Gastroesophageal sphincter (tissue), 4 donors: ENCODE measurements around the gene DCLK1. TPM values are rescaled to one million over a fixed set of nuclear protein-coding genes. Genes with fewer than 3 reads are reported as not detected.

ENCODE experiments used
- ATAC-seq: fragments of 150-250 bp; one replicate; pipeline ENCODE4 v1.9.1; 2016; ENCODE audit warnings: mild to moderate bottlenecking, moderate library complexity
- H3K27ac ChIP-seq, 4 donors: fragments of 200-600 bp; sonication (generic) in 3 of 4; 1 replicate in 3 of 4; 2 replicates in 1 of 4; pipeline ENCODE4 v1.5.1; 2016 to 2019
- H3K27me3 ChIP-seq: fragments of 200-600 bp; sonication (generic); one replicate; pipeline ENCODE4 v1.5.1; 2019
- H3K36me3 ChIP-seq, 2 donors: fragments of 200-600 bp; sonication (generic); one replicate each; pipeline ENCODE4 v1.5.1; 2019; ENCODE audit warnings: control low read depth in 1 of 2
- H3K4me1 ChIP-seq, 3 donors: fragments of 200-600 bp; sonication (generic); 1 replicate in 2 of 3; 2 replicates in 1 of 3; pipeline ENCODE4 v1.5.1; 2016 to 2019; ENCODE audit warnings: control low read depth in 2 of 3
- H3K4me3 ChIP-seq, 2 donors: fragments of 200-600 bp; sonication (generic); one replicate each; pipeline ENCODE4 v1.5.1; 2019; ENCODE audit warnings: mild to moderate bottlenecking in 1 of 2, moderate library complexity in 1 of 2
- H3K9me3 ChIP-seq, 3 donors: fragments of 200-600 bp; sonication (generic); one replicate each; pipeline ENCODE4 v1.5.1; 2017 to 2019; ENCODE audit warnings: control low read depth in 2 of 3
- EP300 ChIP-seq: sonication (generic); formaldehyde crosslinking; IDR thresholded peaks from one replicate; pipeline ENCODE4 v1.6.1; 2017; ENCODE audit warnings: antibody characterized with exemption, mild to moderate bottlenecking
- POLR2A ChIP-seq, 2 donors: fragments of 450-650 bp; IDR thresholded peaks; one replicate each; pipeline ENCODE4 v1.6.1; 2017; ENCODE audit warnings: antibody characterized with exemption in 2 of 2, mild to moderate bottlenecking in 2 of 2, moderate library complexity in 1 of 2
- POLR2AphosphoS5 ChIP-seq: sonication (generic); formaldehyde crosslinking; IDR thresholded peaks from one replicate; pipeline ENCODE4 v1.6.1; 2017; ENCODE audit warnings: antibody characterized with exemption
- WGBS, 2 donors: methylation state at CpG; one replicate each; pipeline ENCODE4 v1.1.5; 2018; ENCODE audit warnings: low coverage in 1 of 2; 5-methylcytosine and 5-hydroxymethylcytosine counted together
- total RNA-seq, 4 donors: library from RNA; depleted of rRNA; stranded (reverse); fragments of >200 nt; gene quantifications; one replicate each; pipeline ENCODE4 v1.1.0, GENCODE V29; 2016
- TF ChIP-seq, protein P1 (sequence below), 4 experiments: fragments of 200-600 bp in 2 of 4; fragments of 450-650 bp in 2 of 4; sonication (generic) in 1 of 4; IDR thresholded peaks; one replicate each; pipeline ENCODE4 v1.5.1; 2017 to 2019; ENCODE audit warnings: antibody characterized with exemption in 4 of 4, mild to moderate bottlenecking in 2 of 4, moderate library complexity in 2 of 4

The DCLK1 gene
- total RNA-seq, 4 donors from 2014 or later = 26.9 to 68.3 (median 30.3) TPM

DNA sequence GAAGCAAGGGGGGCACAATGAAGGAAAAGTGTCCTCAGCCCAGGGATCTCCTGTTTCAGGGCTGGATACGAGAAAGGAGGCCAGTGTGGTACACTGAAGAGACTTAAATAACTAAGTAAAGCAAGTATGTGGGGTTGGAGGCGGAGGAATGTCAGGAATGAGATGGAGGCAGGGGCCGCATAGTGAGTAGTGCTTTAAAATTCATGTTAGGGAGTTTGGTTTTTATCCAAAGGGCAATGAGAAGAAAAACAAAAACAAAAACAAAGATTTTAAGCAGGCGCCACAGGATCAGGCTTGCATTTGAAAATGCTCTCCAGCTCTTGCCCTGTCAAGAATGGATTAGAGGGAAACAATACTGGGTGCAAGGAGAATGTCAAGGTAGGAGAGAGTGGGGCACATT lies 273.4 kb downstream of the DCLK1 start:
- peaks cover 24 to 72% (median 30%) of the 10 kb centered on the region in 3 donors for H3K4me1 ChIP-seq
- WGBS, 2 donors = 47 to 100% methylated on average over 1 to 4 of the region's 4 CpGs
- no peak overlapping the region for H3K4me3 ChIP-seq
- H3K36me3 ChIP-seq = no peaks in the 10 kb centered on the region
- ATAC-seq = no peak
- no peaks in the 10 kb centered on the region for H3K27me3 ChIP-seq
- no peaks in the 10 kb centered on the region for H3K9me3 ChIP-seq
- TF ChIP-seq POLR2A (IDR thresholded peaks at IDR 0.05) (no peak), EP300 (no peak)
- H3K27ac ChIP-seq = peak overlapping the region; percentile 82 to 88 (median 86)

DNA sequence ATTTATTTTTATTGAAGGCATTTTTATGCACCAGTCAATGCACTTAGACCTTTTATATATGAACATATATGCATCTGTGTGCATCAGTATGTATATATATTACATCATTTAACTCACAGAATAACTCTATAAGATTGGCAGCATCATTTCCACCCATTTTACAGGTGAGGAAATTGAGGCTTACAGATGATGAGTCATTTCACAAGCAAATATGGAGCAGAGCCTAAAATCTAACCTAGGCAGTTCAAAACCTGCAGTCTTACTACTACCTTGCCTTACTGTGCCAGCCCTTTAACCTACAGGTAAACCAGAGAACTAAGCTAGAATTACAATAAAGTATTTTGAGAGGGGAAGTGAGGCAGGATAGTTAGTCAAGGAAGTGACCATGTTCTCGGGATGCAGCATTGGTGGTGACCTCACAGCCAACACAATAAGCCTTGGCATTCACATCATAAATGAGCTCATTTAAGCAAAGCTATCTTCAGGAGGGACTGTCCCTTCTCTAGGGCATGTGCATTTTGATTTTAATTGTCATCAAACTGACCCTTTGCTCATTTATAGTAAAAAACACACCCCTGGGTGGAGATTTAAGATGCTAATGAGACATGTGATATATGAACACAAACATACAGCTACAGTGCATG lies 274.3 kb downstream of the DCLK1 start:
- Histone ChIP-seq H3K4me3 (no peak overlapping the region), H3K4me1 (peaks cover 24 to 72% (median 30%) of the 10 kb centered on the region in 3 donors), H3K27me3 (no peaks in the 10 kb centered on the region), H3K9me3 (no peaks in the 10 kb centered on the region), H3K27ac (peak overlapping the region; percentile 82 to 88 (median 86)), H3K36me3 (no peaks in the 10 kb centered on the region)
- 43 to 50% methylated on average over 1 of the region's 1 CpG for WGBS, 2 donors
- TF ChIP-seq EP300 (no peak), POLR2A (IDR thresholded peaks at IDR 0.05) (no peak), POLR2AphosphoS5 (no peak)
- TF ChIP-seq, protein P1, sequence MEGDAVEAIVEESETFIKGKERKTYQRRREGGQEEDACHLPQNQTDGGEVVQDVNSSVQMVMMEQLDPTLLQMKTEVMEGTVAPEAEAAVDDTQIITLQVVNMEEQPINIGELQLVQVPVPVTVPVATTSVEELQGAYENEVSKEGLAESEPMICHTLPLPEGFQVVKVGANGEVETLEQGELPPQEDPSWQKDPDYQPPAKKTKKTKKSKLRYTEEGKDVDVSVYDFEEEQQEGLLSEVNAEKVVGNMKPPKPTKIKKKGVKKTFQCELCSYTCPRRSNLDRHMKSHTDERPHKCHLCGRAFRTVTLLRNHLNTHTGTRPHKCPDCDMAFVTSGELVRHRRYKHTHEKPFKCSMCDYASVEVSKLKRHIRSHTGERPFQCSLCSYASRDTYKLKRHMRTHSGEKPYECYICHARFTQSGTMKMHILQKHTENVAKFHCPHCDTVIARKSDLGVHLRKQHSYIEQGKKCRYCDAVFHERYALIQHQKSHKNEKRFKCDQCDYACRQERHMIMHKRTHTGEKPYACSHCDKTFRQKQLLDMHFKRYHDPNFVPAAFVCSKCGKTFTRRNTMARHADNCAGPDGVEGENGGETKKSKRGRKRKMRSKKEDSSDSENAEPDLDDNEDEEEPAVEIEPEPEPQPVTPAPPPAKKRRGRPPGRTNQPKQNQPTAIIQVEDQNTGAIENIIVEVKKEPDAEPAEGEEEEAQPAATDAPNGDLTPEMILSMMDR (IDR thresholded peaks at IDR 0.05) = no peak
- no peak for ATAC-seq

DNA sequence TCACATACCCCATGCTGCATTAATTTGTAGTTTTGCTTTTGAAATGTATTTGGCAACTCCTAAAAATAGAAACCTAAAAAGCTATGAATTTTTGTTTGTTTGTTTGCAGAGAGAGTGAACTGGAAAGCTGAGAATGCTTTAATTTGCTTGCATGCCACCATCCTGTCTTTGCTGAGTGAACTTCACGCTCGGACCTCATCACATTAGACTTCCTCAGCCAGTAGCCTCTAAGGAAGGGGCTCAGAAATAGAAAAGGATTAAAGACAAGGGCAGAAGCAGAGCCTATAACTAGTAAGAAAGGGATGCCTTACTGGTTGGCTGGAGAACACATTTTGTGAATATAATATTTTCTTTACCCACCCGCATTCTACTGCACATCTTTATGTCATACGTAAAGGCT lies 275.1 kb downstream of the DCLK1 start:
- no peaks in the 10 kb centered on the region for H3K36me3 ChIP-seq
- WGBS, 2 donors = 86 to 92% methylated on average over 4 of the region's 4 CpGs
- no peak for ATAC-seq
- TF ChIP-seq POLR2AphosphoS5 = no peak
- no peak for TF ChIP-seq POLR2A (IDR thresholded peaks at IDR 0.05)
- TF ChIP-seq, protein P1 (IDR thresholded peaks at IDR 0.05) = no peak
- TF ChIP-seq EP300 = no peak
- no peaks in the 10 kb centered on the region for H3K27me3 ChIP-seq
- H3K4me3 ChIP-seq = no peak overlapping the region
- H3K27ac ChIP-seq = peak overlapping the region in 3 of 4 donors; percentile 9 to 82 (median 30)
- peaks cover 24 to 69% (median 30%) of the 10 kb centered on the region in 3 donors for H3K4me1 ChIP-seq
- no peaks in the 10 kb centered on the region for H3K9me3 ChIP-seq

DNA sequence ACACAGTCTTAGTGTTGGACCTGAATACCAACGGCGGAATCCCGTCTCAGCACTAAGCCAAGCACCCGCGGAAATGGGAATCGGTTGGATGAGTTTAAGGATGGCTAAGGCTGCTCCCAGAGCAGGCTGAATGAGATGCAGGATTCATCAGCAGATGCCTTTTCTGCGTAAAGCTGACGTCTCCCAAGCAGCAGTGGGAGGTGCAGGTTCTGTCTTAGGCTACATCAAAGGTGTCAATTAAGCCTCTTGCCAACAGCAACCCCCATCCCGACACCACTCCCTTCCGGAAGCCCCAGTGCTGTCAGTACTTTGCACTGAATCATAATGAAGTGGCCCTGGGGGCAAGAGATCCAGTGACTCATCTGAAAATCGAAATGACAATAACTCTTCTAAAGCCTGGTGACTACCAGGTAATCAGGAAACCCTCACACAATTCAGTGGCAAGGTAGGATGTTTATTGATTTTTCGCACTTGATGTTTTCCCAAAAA lies 275.6 kb downstream of the DCLK1 start:
- Histone ChIP-seq H3K27ac (peak overlapping the region in 3 of 4 donors; percentile 30 to 82 (median 61)), H3K27me3 (no peaks in the 10 kb centered on the region), H3K36me3 (no peaks in the 10 kb centered on the region), H3K9me3 (no peaks in the 10 kb centered on the region), H3K4me1 (peaks cover 24 to 63% (median 30%) of the 10 kb centered on the region in 3 donors), H3K4me3 (no peak overlapping the region)
- TF ChIP-seq POLR2A (IDR thresholded peaks at IDR 0.05) = no peak
- TF ChIP-seq, protein P1 (IDR thresholded peaks at IDR 0.05) = no peak
- no peak for TF ChIP-seq POLR2AphosphoS5
- no peak for TF ChIP-seq EP300
- 54 to 66% methylated on average over 6 to 12 of the region's 12 CpGs for WGBS, 2 donors
- ATAC-seq = no peak

DNA sequence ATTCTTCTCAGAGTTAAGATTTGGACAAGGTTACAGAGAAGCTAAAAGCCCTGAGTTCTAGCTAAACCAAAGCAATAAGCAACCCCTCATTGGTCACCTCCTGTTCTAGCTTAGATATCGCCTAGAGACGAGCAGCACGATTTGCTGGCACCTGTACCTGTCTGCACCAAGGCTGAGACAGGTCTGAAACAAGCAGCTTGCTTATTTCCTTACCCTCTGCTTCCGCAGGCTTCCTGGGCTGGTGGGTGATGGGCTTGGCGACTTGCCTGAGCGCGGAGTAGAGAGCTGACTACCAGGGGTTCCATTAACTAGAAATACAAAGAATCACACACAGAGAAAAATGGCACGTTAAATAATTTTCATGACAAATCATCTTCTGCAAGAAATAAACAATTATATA lies 276.9 kb downstream of the DCLK1 start:
- H3K36me3 ChIP-seq = no peaks in the 10 kb centered on the region
- H3K4me3 ChIP-seq = no peak overlapping the region
- peak overlapping the region; percentile 30 to 82 (median 52) for H3K27ac ChIP-seq
- ATAC-seq = no peak
- no peaks in the 10 kb centered on the region for H3K9me3 ChIP-seq
- no peak for TF ChIP-seq EP300
- TF ChIP-seq POLR2A (IDR thresholded peaks at IDR 0.05) = no peak
- TF ChIP-seq POLR2AphosphoS5 = no peak
- TF ChIP-seq, protein P1 (IDR thresholded peaks at IDR 0.05) = no peak
- WGBS, 2 donors = 67 to 79% methylated on average over 5 to 7 of the region's 8 CpGs
- H3K4me1 ChIP-seq = peaks cover 17 to 55% (median 20%) of the 10 kb centered on the region in 3 donors
- no peaks in the 10 kb centered on the region for H3K27me3 ChIP-seq
